ENCODE results near the gene PROSER2. TPM values are rescaled to one million over a fixed set of nuclear protein-coding genes. Genes with fewer than 3 reads are reported as not detected.

Gene PROSER2
- total and polyA plus RNA-seq, 2 of the 13 experiments (the other 11 are each of a cell fraction or from before 2014, with no cell fraction given): 6.9 to 7.7 TPM

- H3K27ac ChIP-seq (ENCODE audit: extremely low read length, insufficient read depth, low read length): no peak overlapping the region
- H3K79me2 ChIP-seq (ENCODE audit: insufficient read depth, low read length): no peaks in the 10 kb centered on the region
- no peak overlapping the region for H3K4me2 ChIP-seq (ENCODE audit: low read depth, low read length)
- POLR2A ChIA-PET: no interaction called here
- no peak overlapping the region for H3K9ac ChIP-seq (ENCODE audit: insufficient read depth, low read depth, low read length)
- no peaks in the 10 kb centered on the region for H4K20me1 ChIP-seq (ENCODE audit: insufficient read depth, low read length)
- peaks cover 2 to 29% of the 10 kb centered on the region in 2 experiments; a peak in 3 of 5 replicates for H3K27me3 ChIP-seq (ENCODE audit: control insufficient read depth in 1 of 2, insufficient read depth in 2 of 2, low read length in 2 of 2)
- intact Hi-C loops (cut with micrococcal nuclease; ENCODE audit: unreplicated experiment): no loop called here
- FAIRE-seq: no peak
- TF ChIP-seq CSRNP2 (CRISPR knock-in tag; conservative IDR thresholded peaks at IDR 0.05; ENCODE audit: low read depth): no peak
- no peak for TF ChIP-seq RBAK (CRISPR knock-in tag; IDR thresholded peaks at IDR 0.05)
- no peak for TF ChIP-seq CENPBD1 (CRISPR knock-in tag; IDR thresholded peaks at IDR 0.05; ENCODE audit: borderline replicate concordance, low read depth)
- no peak for TF ChIP-seq THYN1 (CRISPR knock-in tag; IDR thresholded peaks at IDR 0.05; ENCODE audit: borderline replicate concordance, low read depth)
- no peak for TF ChIP-seq ZNF788 (CRISPR knock-in tag; IDR thresholded peaks at IDR 0.05; ENCODE audit: borderline replicate concordance)
- TF ChIP-seq ATRX (CRISPR knock-in tag; IDR thresholded peaks at IDR 0.05; ENCODE audit: borderline replicate concordance): no peak
- no peak for TF ChIP-seq ZNF335 (CRISPR knock-in tag; IDR thresholded peaks at IDR 0.05)
- no peak for TF ChIP-seq SMAD9 (CRISPR knock-in tag; IDR thresholded peaks at IDR 0.05)
- TF ChIP-seq, protein P1, sequence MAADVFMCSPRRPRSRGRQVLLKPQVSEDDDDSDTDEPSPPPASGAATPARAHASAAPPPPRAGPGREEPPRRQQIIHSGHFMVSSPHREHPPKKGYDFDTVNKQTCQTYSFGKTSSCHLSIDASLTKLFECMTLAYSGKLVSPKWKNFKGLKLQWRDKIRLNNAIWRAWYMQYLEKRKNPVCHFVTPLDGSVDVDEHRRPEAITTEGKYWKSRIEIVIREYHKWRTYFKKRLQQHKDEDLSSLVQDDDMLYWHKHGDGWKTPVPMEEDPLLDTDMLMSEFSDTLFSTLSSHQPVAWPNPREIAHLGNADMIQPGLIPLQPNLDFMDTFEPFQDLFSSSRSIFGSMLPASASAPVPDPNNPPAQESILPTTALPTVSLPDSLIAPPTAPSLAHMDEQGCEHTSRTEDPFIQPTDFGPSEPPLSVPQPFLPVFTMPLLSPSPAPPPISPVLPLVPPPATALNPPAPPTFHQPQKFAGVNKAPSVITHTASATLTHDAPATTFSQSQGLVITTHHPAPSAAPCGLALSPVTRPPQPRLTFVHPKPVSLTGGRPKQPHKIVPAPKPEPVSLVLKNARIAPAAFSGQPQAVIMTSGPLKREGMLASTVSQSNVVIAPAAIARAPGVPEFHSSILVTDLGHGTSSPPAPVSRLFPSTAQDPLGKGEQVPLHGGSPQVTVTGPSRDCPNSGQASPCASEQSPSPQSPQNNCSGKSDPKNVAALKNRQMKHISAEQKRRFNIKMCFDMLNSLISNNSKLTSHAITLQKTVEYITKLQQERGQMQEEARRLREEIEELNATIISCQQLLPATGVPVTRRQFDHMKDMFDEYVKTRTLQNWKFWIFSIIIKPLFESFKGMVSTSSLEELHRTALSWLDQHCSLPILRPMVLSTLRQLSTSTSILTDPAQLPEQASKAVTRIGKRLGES (CRISPR knock-in tag; IDR thresholded peaks at IDR 0.05; ENCODE audit: borderline replicate concordance): no peak
- TF ChIP-seq SOX5 (CRISPR knock-in tag; IDR thresholded peaks at IDR 0.05; ENCODE audit: borderline replicate concordance): no peak
- no peak for TF ChIP-seq ZBTB25 (CRISPR knock-in tag; IDR thresholded peaks at IDR 0.05)
- no peak for TF ChIP-seq KLF16 (CRISPR knock-in tag; IDR thresholded peaks at IDR 0.05)
- no peak for TF ChIP-seq PHF20 (CRISPR knock-in tag; IDR thresholded peaks at IDR 0.05)
- no peak for TF ChIP-seq PPARG (CRISPR knock-in tag; conservative IDR thresholded peaks at IDR 0.05)
- H3K4me1 ChIP-seq (ENCODE audit: insufficient read depth, low read length): peaks cover 31% of the 10 kb centered on the region
- DNase-seq (ENCODE audit: low spot score): no peak
- no peak overlapping the region for H3K4me3 ChIP-seq (replicated peaks in 1 of 3; ENCODE audit: insufficient read depth in 1 of 3, low read depth in 2 of 3, low read length in 3 of 3)
- no peak for ATAC-seq
- no peak overlapping the region for H2AFZ ChIP-seq (ENCODE audit: low read length)
- CTCF ChIA-PET (ENCODE audit: low intra/inter-chr PET ratio, low total read pairs): no interaction called here
- no peaks in the 10 kb centered on the region for H3K9me3 ChIP-seq (ENCODE audit: low read length)
- H3K36me3 ChIP-seq (replicated peaks in 1 of 2; ENCODE audit: control insufficient read depth in 1 of 2, insufficient read depth in 2 of 2, low read length in 2 of 2): no peaks in the 10 kb centered on the region
- in situ Hi-C loops (cut with HindIII; ENCODE audit: extremely low pct_ligation_motif_present, low pct_unique_long_range_greater_than_20kb): no loop called here
- WGBS (ENCODE audit: low lambda C conversion rate): 62% methylated on average over 6 of the region's 6 CpGs
- no TSS peak for BruUV-seq (replicated peaks)
These were observed 16.4 kb upstream of the PROSER2 start for GRCh38 chr10:11806706-11807105.

Measured in HepG2 (cell line).